Measurements from ENCODE around the gene TEX9.

The TEX9 gene

DNA sequence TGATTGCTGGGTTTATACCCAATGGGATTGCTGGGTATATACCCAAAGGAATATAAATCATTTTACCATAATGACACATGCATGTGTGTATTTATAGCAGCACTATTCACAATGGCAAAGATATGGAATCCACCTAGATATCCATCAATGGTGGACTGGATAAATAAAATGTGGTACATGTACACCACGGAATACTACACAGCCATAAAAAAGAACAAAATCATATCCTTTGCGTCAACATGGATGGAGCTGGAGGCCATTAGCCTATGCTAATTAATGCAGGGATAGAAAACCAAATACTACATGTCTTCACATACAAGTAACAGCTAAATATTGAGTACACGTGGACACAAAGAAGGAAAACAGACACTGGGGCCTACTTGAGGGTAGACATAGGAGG is 77.1 kb downstream of the TEX9 start:
- DNase-seq (ENCODE audit: low spot score) (no peak), FAIRE-seq (no peak)

DNA sequence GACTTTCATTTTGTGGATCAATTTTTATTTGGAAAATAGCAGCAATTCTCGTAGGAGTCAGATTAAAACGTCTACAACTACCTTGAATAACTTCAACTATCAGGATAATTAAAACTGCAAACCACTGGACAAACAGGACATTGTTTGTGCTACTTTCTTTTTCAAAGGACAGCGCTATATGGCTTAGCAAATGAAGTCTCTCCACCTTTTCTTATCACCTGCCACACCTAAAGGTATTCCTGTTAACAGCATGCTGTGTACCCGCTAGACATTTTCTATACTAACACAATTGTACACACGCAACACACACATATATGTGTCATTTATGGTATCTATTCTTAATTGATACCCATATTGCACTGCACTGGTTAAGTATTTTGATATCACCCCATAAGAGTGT is 80.5 kb downstream of the TEX9 start:
- no peak for FAIRE-seq
- DNase-seq (ENCODE audit: low spot score) = no peak

DNA sequence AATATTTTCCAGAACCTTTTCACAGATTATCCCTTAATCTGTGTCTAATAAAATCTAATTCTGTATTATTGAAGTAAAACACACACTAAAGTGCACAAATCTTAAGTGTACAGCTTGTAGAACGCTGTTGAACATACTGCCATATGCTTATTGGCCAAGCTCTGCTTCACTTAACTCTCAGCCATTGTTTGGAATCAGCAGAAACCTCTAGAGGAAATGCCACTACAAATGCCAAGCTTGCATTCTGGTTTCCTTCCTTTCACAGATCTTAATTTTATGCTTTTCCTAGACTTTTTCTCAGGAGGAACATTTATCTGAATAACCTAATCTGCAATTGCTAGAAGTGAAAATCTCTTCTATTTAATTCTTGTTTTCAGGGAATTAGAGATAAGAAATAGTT is 89.6 kb downstream of the TEX9 start:
- FAIRE-seq = no peak

DNA sequence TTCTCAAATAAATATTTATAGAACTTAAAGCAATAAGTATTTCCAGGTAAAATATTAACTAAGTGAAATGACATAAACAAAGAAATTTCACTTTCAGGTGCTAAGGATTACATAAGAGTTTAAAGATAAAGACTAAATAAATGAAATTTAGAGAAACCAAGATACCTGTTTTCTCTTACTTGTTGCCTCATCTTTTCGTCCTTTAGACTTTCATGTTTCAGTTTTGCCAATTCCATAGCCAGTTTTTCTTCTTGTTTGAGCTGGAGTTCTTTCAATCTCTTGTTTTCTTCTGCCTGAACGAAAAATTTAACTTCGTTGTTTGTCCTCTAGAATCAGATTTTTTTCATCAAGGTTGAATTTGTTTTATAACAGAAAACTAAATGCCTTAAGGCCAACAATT is 91.0 kb downstream of the TEX9 start:
- FAIRE-seq (no peak), DNase-seq (ENCODE audit: low spot score) (no peak)

More for the DNA sequence above, 89.6 kb downstream of the TEX9 start:
- DNase-seq (ENCODE audit: low spot score) = no peak

DNA sequence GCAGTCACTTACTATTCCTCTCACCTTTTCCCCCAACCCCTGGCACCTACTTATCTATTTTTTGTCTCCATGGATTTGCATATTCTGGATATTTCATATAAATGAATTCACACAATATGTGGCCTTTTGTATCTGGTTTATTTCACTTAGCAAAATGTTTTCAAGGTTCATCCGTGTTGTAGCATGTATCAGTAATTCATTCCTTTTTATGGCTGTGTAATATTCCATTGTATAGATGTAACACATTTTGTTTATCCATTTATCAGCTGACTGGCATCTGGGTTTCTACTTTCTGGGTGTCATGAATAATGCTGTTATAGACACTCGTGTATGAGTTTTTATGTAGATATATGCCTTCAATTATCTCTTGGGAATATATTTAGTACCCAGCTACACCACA is 93.9 kb downstream of the TEX9 start:
- FAIRE-seq = no peak

DNA sequence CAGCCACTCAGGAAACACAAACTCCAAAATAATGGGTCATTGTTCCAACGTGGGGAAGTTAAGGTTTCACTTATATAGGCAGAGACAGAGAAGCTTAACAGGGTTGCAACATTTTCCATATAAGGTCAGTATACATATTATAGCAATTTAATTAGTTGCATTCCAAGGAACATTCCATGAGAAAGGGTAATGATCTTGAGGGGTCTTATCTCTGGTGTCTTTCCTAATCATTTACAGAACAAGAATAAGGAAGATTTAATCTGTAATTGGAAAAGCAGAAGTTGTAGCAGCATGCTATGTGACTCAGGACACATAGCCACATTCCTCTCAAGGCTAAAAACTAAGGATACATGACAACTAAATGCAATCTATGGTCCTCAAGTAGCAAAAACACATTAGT is 94.8 kb downstream of the TEX9 start:
- no peak for DNase-seq (ENCODE audit: low spot score)
- FAIRE-seq = no peak

More for the DNA sequence above, 93.9 kb downstream of the TEX9 start:
- DNase-seq (ENCODE audit: low spot score) = no peak

DNA sequence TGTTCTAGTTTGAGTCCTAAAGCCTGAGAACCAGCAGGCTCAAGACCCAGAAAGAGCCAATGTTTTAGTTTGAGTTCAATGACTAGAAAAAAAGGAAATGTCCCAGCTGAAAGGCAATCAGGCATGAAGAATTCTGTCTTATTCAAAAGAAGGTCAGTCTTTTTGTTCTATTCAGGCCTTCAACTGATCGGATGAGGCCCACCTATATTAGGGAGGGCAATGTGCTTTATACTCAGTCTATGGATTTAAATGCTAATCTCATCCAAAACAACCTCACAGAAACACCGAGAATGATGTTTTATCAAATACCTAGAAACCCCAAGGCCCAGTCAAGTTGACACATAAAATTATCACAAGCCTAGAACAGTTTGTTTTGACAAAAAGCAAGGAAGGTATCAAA is 95.7 kb downstream of the TEX9 start:
- FAIRE-seq = no peak

DNA sequence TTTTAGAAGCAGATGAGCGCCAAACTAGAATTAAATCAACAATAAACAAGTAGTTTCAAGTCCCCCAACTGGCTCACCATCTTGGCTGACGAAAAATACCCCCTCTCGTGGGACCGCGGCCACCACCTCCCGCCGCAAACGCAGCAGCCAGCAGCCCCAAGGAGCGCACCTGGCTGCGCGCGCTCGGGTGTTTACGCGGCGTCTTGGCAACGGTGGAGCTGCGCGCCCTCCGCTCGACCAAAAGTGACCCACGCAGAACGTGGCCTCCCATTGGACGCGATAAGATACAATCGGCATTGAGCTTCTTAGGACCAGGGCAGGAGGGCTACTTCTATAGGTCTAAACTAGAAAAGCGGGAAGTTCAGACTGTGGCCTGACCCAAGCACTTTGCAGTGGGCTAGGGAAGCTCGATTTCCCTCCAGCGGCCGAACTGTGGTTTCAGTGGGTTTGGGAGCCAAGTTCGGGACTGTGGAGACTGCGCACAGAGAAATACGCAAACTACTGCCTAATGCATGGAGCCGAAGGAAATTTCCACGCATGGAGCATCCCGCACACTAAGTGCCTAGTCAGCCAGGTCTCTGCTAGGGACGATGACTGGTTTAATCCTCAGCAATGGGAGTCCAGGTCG is 99.8 kb downstream of the TEX9 start, which contains the start of gene MNS1:
Gene MNS1 (minus strand): TSS at position 245 of the 628 bp plus-strand sequence. CDS start 165 bp downstream, at position 80.
- DNase-seq (ENCODE audit: low spot score) (peak; percentile 96), FAIRE-seq (peak; percentile 98)

More for the DNA sequence above, 95.7 kb downstream of the TEX9 start:
- DNase-seq (ENCODE audit: low spot score) = no peak

DNA sequence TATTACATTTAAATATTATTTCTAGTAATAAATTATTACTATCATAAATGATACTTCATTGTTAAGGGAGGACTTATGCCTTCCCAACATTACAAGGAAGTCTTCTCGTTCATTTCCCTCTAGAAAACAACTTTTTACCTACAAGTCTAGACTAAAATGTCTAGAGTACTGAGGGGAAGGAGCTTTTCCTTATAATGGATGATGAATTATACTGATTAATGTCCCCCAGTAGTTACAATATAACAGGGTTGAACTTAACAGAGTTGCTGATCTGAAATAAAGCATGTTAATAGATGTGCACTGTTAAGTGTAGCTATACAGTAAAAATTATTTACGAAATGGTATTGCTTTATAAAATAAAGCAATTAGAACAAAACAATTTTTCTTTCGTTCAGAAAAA is 102.4 kb downstream of the TEX9 start:
- DNase-seq (ENCODE audit: low spot score) (no peak), FAIRE-seq (no peak)

DNA sequence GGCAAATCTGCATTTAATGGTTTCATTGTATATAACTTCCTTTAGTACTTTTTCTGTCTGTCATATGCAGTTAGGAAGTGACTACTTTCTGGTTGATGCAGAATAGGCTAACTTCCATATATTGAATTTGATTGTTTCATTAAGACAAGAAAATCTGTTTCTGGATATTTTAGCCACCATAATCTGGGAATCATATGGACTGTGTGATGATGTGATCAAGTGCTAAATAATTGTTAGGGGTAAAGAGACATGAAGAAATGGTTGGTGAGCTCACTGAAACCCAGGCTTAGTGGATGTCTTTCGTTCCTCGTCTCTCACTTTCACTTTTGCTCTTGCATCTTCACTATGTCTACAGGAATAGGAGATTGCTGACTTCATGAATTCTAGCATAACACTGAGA is 103.2 kb downstream of the TEX9 start:
- no peak for DNase-seq (ENCODE audit: low spot score)
- FAIRE-seq = no peak

DNA sequence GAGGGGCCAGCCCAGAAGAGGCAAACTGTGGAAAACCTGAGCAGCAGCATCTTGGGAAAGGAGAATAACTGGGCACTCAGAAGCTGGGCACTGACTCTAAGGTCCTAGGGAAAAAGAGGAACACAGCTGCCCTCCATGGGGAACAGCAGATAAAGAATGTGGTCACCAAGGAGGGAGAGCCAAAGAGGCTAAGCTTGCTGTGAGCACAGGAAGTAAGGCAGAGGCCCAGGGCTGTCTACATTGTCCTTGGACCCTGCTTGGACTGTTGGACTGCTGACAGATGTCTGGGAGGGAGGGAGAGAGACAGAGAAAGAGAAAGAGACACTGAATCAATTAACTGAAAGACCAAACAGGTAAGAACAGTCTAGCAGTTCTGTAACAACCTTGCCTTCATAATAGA is 104.3 kb downstream of the TEX9 start:
- DNase-seq (ENCODE audit: low spot score) (no peak), FAIRE-seq (no peak)

DNA sequence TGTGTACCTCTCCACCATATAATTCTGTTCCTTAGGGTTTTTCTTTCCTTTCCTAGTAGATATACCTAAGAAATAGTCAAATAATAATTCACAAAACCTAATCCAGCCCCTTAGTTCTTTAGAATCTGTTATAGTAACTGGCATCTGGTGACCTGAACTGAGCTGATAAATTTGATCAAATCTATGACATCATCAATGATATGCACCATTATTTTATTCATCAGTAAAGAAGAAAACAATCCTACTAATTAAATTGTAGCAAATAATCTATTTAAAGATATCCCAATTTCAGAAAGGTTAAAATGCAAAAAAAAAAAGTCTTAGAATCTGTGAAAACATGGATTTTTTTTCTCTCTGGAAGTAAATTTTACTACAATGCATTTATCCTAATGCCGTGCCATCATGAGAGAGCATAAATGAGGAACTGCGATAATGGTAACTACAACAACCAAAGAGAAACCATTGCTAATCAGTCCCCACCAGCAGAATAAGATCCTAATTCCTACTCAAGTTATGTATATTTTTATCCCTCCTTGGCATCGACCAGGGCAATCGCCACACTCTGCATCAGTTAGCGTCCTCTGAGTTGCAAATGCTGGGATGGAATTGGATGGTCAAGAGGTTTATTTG is 106.3 kb downstream of the TEX9 start:
- DNase-seq (ENCODE audit: low spot score) = no peak
- no peak for FAIRE-seq

DNA sequence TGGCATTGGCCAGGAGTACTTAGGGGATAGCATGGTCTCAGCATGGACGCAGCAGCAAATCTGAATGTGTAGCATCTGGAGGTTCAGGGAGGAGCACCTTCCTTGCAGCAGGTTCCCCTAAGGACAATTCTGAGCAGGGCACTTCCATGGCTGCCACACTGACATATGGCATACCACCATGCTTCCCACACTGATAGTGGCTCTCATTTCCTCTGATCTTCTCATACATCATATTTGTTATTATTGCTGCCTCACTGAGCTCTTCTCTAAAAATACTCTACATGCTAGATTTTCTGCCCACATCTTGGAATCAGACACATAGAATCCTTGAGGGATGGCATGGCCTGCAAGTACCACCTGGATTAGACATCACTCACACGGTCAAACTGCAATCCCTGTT is 107.1 kb downstream of the TEX9 start:
- FAIRE-seq = no peak

DNA sequence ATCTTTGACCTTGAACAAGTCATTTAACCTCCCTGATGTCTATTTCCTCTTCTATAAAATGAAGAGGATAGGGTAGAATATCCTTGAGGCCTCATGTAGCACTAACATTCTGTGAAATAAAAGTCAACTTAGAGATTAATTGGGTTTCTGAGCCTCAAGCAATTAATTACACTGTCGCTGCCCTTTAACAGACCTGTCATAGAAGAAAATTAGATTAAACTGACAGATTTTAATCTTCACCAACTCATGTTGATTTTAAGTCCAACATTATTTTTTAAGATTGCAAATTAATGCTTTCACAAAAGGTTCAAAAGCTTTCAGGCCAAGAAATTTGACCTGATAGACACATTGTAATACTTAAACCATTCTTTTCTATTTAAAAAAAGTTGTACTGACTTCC is 107.8 kb downstream of the TEX9 start:
- no peak for FAIRE-seq
- DNase-seq (ENCODE audit: low spot score) = no peak

More for the DNA sequence above, 107.1 kb downstream of the TEX9 start:
- no peak for DNase-seq (ENCODE audit: low spot score)

DNA sequence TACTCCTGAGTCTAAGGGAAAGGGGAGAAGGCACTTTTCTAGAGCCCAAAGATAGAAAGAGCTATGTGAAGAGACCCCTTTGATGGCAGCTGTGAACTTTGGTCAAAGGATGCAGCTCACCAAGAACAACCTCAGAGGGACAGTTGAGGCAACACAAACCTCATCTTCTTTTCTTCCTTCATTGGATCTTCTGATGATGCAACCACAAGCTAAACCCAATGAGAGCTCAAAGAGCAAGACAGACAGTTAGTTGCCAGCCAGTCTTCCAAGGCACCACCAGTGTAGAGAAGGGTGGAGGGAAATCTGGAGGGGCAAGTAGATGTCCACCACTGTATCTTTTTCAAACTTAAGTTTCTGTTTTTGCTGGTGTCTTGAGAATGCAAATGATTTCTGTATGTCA is 110.1 kb downstream of the TEX9 start:
- DNase-seq (ENCODE audit: low spot score) (no peak), FAIRE-seq (no peak)

All from urothelium cell line (cell line).